HG03108 (cell line): ENCODE measurements around the gene STAMBP.
"Not testable (repeated sequence)": the region's sequence is repeated elsewhere in the genome, so short reads cannot be mapped to it uniquely, and the experiment has no call there.

ENCODE experiments used
- ATAC-seq: cut with Tn5 transposase; IDR thresholded peaks from one replicate; pipeline ENCODE4 v1.9.1; 2021; ENCODE audit warnings: moderate library complexity; ENCODE audit not compliant: unreplicated experiment

The STAMBP gene

DNA sequence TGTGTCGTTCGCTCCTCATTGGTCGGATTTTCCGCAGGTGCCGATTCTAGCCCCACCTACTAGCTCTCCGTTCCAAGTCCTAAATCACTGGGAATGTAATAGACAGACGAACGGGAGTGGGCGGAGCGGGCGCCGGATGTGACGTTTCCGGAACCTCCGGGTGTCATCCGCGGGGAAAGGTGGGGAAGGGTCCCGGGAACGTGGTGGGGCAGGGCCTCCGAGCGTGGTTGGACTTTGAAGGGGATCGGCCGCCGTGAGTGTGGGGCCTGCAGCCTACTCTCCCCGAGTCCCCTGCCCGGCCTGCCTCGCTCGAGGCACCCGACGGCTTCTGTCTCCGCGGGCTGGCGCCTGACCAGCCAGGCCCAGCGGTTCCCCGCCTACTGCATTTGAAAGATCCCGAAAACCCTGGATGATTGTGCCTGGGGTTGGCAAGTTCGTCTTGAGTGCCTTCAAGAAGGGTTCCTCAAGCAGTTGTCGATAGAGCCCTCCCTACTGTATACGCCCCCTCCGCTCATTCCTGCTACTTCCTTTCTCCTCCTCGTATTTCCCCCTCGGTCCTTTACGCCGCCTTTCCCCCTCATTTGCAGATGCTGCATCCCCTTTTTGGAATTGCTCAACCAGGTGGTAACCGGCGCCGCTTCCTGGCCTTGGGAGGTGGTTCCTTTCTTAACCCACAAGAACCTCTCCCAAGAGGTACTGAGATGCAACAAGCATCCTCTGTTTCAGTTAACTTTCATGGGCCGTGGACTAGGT is at the start of gene STAMBP:
Gene STAMBP (plus strand): TSS at position 144 of the 753 bp plus-strand sequence. CDS start 1,896 bp downstream, outside the sequence.
- ATAC-seq = peak; percentile 84

DNA sequence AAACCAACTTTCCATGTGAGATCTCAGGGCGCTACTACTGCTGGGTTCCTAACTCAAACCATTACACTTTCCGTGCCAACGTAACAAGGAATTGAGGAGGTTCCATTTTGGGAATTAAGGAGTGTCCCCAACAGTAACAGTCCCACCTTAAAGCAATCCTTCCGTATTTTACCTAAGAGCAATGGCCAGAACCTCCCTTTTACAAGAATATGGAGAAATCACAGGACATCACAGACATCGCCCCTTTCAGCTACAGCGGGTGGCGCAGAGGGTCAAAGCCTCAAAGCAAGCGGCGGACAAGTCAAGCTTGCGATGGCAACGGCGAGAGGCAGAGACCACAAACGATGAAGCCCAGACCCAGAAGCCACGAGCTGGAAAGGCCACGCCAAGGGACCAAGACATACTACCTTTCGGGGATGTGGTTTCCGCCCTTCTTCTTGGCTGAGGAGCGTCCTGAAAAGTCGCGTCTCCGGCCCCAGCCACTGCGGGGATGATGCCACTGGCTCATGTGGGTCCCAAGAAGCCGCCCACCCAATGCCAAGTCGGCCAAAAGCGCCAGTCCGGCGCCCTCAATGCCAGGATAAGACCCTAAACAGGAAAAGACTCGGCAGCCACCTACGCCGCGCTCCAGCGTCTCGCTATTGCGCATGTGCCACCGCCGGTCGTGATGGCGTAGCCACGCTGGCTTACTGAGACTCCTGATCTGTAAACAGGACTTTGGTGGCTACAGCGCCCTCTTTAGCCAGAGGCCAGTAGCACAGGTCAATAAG is 49.1 kb upstream of the STAMBP start, which contains the start of gene DUSP11:
Gene DUSP11 (minus strand): TSS at position 637 of the 770 bp plus-strand sequence. CDS start 129 bp downstream, at position 508.
- peak; percentile 99 for ATAC-seq

DNA sequence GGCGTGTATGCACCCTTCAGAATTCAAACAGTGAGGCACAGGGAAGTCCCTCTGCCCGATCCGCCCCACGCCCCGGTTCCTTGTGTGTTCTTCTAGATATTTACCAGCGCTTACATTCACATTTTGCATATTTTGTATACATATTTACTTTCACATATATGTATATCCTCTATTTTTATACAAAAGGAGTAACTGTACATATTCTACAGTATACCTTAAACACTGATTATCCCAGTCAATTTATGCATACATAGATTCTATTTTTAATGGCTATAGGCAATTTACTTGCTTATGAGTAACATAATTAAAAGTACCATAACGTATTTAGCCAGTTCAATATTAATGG is 48.6 kb upstream of the STAMBP start:
- ATAC-seq = no peak

DNA sequence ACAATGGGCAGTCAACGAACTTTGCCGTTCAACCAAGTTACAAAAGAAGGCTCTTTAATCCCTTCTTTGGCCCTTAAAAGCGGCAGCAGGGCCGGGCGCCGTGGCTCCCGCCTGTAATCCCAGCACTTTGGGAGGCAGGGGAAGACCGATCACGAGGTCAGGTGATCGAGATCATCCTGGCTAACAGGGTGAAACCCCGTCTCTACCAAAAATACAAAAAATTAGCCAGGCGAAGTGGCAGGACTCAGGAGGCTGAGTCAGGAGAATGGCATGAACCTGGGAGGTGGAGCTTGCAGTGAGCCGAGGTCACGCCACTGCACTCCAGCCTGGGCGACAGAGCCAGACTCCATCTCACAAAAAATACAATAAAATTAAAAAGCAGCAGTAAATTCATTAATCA is 45.4 kb upstream of the STAMBP start:
- not testable (repeated sequence) for ATAC-seq

DNA sequence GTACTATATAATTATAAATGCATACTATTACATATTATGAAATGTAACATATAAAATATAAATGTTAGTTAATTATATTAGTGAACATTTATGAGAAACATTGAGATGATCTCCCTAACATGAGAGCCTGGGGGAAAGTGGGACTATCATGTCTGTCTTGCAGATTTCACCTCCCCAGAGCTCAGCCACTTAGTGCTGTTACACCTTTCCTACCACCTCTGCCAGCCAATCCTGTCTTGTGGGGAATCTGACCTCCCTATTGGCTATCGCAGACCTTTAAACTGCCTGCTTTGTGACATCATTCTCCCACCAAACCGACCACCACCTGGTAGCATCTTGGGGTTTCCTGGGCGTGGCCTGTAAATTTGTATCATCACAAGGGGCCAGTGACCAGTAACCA is 44.9 kb upstream of the STAMBP start, which contains the start of gene C2orf78:
Gene C2orf78 (plus strand): TSS at position 301 of the 400 bp plus-strand sequence. CDS start 127 bp downstream, outside the sequence.
- not testable (repeated sequence) for ATAC-seq

DNA sequence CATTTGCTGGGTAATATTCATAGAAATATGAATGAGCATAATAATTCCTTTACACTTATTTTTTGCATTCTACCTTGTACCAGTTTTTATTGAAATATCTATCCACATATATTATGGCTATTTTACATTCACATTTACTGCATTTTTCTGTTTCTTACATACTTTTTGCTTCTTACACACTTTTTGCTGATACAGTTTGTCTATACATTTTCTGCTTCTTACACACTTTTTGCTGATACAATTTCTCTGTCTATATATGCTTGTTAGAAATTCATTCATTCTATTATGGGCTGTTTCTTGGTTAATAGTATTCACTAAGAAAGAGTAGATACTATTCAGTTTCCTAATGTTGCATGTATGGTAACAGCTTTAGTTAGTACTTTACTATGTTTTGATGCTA is 16.9 kb upstream of the STAMBP start:
- no peak for ATAC-seq

DNA sequence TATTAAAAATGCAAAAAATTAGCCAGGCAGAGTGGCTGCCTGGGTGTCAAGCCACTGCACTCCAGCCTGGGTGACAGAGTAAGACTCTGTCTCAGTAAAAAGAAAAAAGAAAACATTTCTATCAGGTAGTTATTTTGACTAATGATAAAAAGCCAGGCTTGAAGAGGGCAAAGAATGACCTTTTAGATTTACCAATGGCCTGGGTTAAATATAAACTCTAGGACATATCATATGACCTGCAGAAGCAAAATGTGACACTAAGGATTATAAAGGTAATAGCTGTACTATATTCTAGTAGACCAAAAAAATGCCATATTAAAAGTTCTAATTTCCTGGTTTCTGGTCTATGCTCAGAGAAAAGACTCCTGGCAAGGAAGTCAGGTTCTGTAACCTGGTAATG is 16.1 kb upstream of the STAMBP start:
- no peak for ATAC-seq

DNA sequence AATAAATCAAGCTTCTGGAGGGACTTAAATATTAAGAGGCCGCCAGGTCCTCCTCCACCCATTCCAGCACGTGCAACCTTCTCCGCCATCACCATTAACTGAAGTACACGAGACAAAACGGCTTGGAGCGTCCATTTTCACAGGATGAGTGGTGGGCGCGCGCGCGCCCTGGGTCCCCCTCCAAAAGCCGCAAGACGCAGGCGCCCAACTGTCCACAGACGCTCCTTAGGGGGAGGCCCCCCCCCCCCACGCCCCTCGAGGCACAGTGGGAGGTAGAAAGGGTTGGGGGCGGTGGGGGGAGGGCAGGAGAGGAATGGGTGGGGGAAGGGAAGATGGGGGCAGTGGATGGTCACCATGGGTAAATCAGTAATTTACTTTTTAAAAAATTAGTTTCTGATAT is 10.5 kb upstream of the STAMBP start:
- no peak for ATAC-seq

DNA sequence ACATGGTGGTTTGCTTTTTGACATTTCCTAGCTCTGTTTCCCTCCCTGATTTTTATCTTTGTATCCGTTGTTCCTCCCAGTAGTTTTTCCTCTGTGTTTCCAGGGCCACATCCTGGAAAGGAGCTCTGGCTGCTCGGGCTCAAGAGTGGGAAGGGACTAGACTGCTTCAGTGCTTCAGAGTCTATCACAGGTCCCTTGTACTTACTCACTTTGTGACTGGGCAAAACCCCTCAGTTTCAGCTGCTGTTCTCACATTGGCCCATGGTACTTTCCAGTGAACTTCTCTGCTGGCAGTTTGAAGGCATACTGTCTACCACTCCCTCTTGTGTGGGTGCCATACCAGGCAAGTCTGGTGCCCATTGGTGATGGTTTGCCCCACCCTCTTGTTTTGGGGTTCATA is 7.5 kb upstream of the STAMBP start:
- peak; percentile 80 for ATAC-seq

DNA sequence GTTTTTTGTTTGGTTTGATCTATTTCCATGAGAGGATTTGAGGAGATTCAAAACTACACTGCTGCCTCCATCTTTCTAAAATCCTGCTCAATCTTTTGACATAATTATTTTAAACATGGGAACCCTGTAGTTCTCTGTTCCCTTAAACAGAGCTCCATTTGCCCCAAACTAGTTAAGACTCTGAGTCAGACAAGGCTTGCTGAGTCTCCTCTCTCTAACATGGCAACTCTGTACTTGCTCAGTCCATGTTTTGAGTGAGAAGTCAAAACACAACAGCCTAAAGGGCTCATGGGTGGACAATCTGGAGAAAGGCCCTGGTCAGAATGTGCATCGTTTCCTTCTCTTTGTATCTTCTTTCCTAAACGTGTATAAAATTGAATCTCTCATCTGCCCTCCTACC is 7.1 kb upstream of the STAMBP start:
- ATAC-seq = no peak

DNA sequence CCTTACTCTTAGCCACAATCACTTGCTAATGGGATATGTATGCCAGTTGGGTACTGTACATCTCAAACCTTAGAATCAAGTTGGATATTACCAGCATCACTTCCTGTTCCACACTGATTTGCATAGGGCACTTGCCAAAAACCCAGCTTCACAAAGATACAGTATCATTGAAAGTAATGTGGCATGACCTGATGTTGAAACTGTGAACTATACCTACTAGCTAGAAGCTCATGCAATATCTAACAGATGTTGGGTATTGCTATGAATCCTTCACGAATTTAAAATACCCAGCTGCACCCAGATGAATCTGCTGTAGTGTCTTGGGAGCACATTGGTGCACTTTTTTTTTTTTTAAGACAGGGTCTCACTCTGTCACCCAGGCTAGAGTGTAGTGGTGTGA is 6.5 kb upstream of the STAMBP start:
- peak; percentile 62 for ATAC-seq

DNA sequence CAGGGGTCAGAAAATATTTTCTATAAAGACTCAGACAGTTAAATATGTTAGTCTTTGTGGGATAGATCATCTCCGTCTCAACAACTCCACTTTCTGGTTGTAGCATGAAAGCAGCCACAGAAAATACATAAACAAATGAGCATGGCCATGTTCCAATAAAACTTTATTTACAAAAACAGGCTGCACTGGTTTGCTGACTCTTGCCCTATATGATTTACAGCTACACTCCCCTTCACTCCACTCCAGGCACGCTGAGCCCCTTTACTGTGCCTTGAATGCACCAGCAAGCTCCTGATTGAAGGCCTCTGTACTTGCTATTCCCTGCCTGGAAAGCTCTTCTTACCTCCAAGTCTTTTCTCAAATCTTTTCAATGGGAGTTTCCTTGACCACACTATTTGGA is 5.8 kb upstream of the STAMBP start:
- ATAC-seq = no peak

DNA sequence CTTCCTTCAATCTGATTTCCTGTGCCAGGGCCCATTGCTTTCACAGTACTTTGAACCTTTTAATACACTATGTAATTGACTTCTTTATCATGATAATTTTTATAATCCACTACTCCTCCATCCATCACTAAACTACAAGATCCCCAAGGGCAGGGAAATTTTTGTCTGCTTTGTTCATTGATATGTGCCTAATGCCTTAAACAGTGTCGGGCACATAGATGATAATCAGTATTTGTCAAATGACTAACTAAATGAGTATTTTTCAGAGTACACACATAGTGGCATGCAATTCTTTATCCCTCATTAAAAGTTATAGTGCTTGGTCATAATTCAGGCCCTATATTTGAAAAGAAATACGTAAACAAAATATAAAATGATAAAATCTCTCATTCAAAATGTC is 5.3 kb upstream of the STAMBP start:
- no peak for ATAC-seq

DNA sequence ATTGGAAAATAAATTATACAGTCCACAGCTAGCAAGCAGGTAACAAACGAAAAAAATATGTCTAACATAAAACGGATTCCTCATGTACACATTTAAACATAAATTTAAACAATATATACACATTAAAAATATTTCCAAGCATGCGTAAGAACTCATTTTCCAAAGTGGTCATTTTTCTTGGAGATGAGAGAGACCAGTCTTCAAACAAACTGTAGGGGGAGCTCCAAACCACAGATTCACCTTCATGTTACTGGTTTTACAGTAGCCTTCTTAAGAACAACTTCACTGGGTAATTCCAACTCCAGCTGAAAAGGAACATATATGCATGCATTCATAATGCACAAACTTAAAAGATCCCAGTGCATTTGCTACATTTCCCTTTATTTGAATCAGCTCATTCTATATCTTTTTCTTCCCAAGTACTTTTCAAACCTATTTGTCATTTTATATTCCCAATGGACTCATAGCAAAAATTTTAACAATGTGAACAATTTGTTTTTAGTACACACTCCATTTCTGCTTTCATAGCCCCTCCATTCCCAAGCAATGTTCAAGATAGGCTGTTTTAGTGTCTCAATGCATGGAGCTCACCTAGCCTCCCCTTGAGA is 4.7 kb upstream of the STAMBP start:
- ATAC-seq = no peak

DNA sequence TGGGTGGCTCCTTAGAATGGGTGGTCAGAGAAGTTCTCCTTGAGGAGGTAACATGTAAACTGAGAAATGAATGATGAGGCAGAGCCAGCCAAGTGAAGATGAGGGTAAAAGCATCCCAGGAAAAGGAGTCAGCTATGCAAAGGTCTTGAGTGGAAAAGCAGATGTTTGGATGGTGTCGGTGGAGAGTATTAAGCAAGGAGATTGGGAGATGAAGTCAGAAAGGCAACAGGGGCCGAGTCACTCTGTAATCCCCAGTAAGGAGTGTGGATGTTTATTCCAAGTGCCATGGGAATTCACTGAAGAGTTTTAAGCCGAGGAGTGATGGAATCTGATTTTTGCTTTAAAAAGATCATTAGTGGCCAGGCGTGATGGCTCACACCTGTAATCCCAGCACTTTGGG is 3.4 kb upstream of the STAMBP start:
- ATAC-seq = no peak

DNA sequence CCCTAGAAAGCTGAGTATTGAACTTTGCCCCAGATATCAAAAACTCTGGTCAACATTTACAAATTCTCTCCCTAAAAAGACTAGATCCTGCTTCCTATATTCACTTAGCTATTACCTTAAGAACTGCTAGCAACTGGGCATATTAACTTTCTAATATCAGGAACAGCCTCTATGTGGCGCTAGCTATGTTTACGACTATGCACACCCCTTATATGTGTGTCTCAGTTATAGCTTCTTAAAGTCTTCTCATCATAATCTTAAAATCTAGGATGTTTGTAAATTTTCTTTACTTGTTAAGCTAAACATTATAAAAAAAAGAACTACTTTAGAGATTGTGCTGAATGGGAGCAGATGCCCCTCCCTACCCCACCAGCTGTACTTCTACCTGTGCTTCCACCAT is 1.7 kb upstream of the STAMBP start:
- no peak for ATAC-seq

DNA sequence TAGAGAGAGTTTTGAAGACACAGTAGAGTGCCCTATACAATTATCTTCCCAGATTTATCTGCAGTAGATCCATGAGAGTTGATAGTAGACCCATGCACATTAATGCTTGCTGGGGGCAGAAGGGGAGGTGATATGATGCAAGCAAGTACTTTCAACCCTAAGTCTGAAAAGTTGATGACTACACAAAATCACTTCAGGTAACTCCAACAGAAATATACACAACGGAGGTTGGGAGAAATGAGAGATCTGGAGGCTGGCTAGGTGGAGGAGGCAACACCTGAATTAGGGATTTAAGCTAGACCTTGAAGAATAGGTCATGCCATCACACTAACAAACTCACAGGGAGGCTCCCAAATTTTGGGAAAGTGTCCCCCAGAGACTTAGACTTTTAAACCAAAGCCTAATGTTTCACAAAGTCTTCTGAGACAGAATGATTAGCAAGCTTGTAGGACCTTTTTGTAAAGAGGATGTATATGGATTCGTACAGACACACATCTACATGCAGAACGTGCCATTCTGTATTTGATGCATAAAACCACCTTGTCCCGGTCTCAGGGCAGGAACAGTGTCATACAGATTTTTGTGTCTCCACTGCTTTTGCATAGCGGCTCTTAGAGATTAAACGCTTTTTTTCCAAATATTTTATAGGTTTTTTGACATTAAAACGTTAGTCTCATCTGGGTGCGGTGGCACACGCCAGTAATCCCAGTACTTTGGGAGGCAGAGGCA is 937 bp upstream of the STAMBP start:
- ATAC-seq = no peak

DNA sequence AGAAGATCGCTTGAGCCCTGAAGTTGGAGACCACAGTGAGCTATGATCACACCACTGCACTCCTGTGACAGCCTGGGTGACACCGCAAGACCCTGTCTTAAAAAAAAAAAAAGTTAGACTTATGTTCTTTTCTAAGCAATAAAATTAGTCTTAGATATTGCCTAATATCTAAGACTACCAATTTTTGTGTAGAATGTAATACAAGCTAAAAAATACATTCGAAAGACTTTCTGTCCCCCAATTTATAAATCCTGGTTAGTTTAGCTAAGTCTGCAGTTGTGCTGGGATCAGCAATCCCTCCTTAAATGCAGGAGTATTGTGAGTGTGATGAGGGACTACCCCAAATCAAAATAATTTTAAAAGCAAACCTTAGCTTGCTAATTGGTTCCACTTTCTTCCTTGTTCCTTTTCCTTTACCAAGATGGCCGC is 358 bp upstream of the STAMBP start:
- ATAC-seq = no peak

DNA sequence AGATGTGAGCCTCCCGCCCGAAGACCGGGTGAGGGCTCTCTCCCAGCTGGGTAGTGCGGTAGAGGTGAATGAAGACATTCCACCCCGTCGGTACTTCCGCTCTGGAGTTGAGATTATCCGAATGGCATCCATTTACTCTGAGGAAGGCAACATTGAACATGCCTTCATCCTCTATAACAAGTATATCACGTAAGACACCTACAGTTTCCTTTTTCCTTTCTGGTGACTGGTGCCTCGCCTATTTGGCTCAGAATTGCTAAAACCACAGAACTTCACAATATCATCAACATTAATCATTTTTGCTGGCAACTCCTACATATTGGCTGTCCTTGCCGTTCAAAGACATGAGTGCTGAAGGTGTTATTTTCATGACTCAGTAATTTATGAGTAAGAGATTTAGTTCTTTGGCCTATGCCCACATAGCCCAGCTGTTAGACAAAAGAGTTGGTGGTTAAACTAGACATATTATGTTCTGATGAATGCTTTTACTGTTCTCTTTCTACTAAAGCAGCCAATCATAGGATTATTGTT is 2.2 kb downstream of the STAMBP start:
- ATAC-seq = no peak

DNA sequence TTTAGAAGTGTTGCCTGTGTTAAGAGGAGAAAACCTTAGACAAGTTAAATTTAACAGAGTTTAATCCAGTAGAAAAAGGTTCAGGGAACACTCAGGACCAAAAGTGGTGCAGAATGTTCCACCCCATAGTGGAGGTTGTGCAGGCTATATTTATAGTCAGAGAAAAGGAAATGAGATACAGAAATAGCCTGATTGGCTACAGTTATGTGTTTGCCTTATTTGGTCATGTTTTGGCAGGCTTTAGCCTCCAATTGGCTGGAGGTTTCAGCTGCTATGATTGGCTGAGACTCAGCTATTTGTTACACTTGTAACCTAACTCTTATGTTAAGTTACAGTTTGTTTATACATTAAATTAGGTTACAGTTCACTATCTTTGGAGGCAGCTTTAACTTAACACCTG is 4.2 kb downstream of the STAMBP start:
- no peak for ATAC-seq
